GM23338 (cell line): ENCODE measurements around the gene GLCE. TPM values are rescaled to one million over a fixed set of nuclear protein-coding genes. Genes with fewer than 3 reads are reported as not detected.

Source experiments
- ATAC-seq: fragments of 200-7000 bp; cut with Tn5 transposase; 3 replicates; pipeline ENCODE4 v1.9.1; 2020
- DNase-seq: peaks from one replicate; pipeline ENCODE4 v3.0.0-alpha.2; 2015; ENCODE audit warnings: low spot score
- H2AFZ ChIP-seq: fragments of 200-600 bp; sonication (generic); 2 replicates; pipeline ENCODE4 v1.8.0; 2016; ENCODE audit warnings: antibody characterized with exemption, mild to moderate bottlenecking, moderate library complexity
- H3F3A ChIP-seq: fragments of 200-600 bp; sonication (generic); replicated peaks from 2 replicates; pipeline ENCODE4 v1.8.0; 2017; ENCODE audit warnings: antibody characterized with exemption, mixed run types, low read depth
- H3K27ac ChIP-seq: fragments of 200-600 bp; sonication (generic); 2 replicates; pipeline ENCODE4 v1.6.1; 2016; ENCODE audit warnings: low read depth
- H3K27me3 ChIP-seq: fragments of 200-600 bp; sonication (generic); 2 replicates; pipeline ENCODE4 v1.8.0; 2016; ENCODE audit warnings: mild to moderate bottlenecking, mixed run types, moderate library complexity; ENCODE audit not compliant: insufficient read depth
- H3K36me3 ChIP-seq: fragments of 200-600 bp; sonication (generic); 2 replicates; pipeline ENCODE4 v1.8.0; 2016; ENCODE audit warnings: mild to moderate bottlenecking; ENCODE audit not compliant: insufficient read depth
- H3K4me1 ChIP-seq: fragments of 200-600 bp; sonication (generic); 2 replicates; pipeline ENCODE4 v1.8.0; 2016; ENCODE audit warnings: mild to moderate bottlenecking, moderate library complexity; ENCODE audit not compliant: insufficient read depth
- H3K4me2 ChIP-seq: fragments of 200-600 bp; sonication (generic); 2 replicates; pipeline ENCODE4 v1.7.1; 2017; ENCODE audit warnings: mixed run types
- H3K4me3 ChIP-seq: fragments of 200-600 bp; sonication (generic); 2 replicates; pipeline ENCODE4 v1.6.1; 2016; ENCODE audit warnings: mixed run types
- H3K79me2 ChIP-seq: fragments of 200-600 bp; sonication (generic); replicated peaks from 2 replicates; pipeline ENCODE4 v1.8.0; 2017; ENCODE audit warnings: mild to moderate bottlenecking; ENCODE audit not compliant: insufficient read depth
- H3K9me2 ChIP-seq: fragments of 200-600 bp; sonication (generic); 2 replicates; pipeline ENCODE4 v1.8.0; 2017; ENCODE audit not compliant: insufficient read depth
- H4K20me1 ChIP-seq: fragments of 200-600 bp; sonication (generic); replicated peaks from 2 replicates; pipeline ENCODE4 v1.8.0; 2017; ENCODE audit warnings: mild to moderate bottlenecking; ENCODE audit not compliant: insufficient read depth
- H3K27ac Mint-ChIP-seq: 2 replicates; pipeline ENCODE4 v1.8.0; 2020; ENCODE audit warnings: inconsistent platforms, mild to moderate bottlenecking, moderate library complexity, mixed read lengths
- H3K27me3 Mint-ChIP-seq: 3 replicates; pipeline ENCODE4 v1.8.0; 2022; ENCODE audit warnings: low read depth, mild to moderate bottlenecking, moderate library complexity, mixed read lengths, inconsistent platforms; ENCODE audit not compliant: insufficient read depth, poor library complexity
- H3K36me3 Mint-ChIP-seq: 3 replicates; pipeline ENCODE4 v1.8.0; 2021; ENCODE audit warnings: low read depth, mild to moderate bottlenecking, inconsistent platforms, moderate library complexity, mixed read lengths
- H3K4me1 Mint-ChIP-seq: 3 replicates; pipeline ENCODE4 v1.8.0; 2020; ENCODE audit warnings: mild to moderate bottlenecking, inconsistent platforms, mixed read lengths
- H3K4me3 Mint-ChIP-seq: 3 replicates; pipeline ENCODE4 v1.8.0; 2021; ENCODE audit warnings: moderate library complexity, mild to moderate bottlenecking, inconsistent platforms, mixed read lengths
- H3K9me3 Mint-ChIP-seq: 3 replicates; pipeline ENCODE4 v1.8.0; 2020; ENCODE audit warnings: moderate library complexity, mild to moderate bottlenecking, inconsistent platforms, mixed read lengths
- CREB1 ChIP-seq: fragments of 250-450 bp; sonication (Bioruptor Pico); IDR thresholded peaks from 2 replicates; pipeline ENCODE4 v1.5.0; 2020; ENCODE audit warnings: low read depth, mild to moderate bottlenecking, moderate library complexity
- EZH2 ChIP-seq: fragments of 200-600 bp; sonication (generic); IDR thresholded peaks from one replicate; pipeline ENCODE4 v1.8.0; 2017; ENCODE audit warnings: antibody characterized with exemption, mild to moderate bottlenecking, low read depth; ENCODE audit not compliant: unreplicated experiment
- EZH2phosphoT487 ChIP-seq: fragments of 200-600 bp; sonication (generic); IDR thresholded peaks from one replicate; pipeline ENCODE4 v1.8.1; 2018; ENCODE audit warnings: antibody characterized with exemption; ENCODE audit not compliant: unreplicated experiment
- JUNB ChIP-seq: IDR thresholded peaks from one replicate; pipeline ENCODE4 v1.6.1; 2016; ENCODE audit warnings: antibody characterized with exemption; ENCODE audit not compliant: unreplicated experiment
- NANOG ChIP-seq: IDR thresholded peaks from 2 replicates; pipeline ENCODE4 v1.6.1; 2016; ENCODE audit warnings: antibody characterized with exemption, borderline replicate concordance
- POLR2AphosphoS5 ChIP-seq: IDR thresholded peaks from 2 replicates; pipeline ENCODE4 v1.6.1; 2016; ENCODE audit warnings: antibody characterized with exemption, low read depth
- STAT1 ChIP-seq: IDR thresholded peaks from one replicate; pipeline ENCODE4 v1.6.1; 2016; ENCODE audit warnings: antibody characterized with exemption; ENCODE audit not compliant: unreplicated experiment
- ZNF331 ChIP-seq: fragments of 250-450 bp; sonication (Bioruptor Pico); IDR thresholded peaks from 2 replicates; pipeline ENCODE4 v1.5.0; 2020; ENCODE audit warnings: low read depth, mild to moderate bottlenecking, moderate library complexity
- polyA plus RNA-seq: library from polyadenylated mRNA; unstranded; fragments of >200 nt; fragmentation: Nextera tagmentation; extraction: Ambion mirVana; gene quantifications from 2 replicates; pipeline ENCODE4 v1.2.1, GENCODE V29; 2016
- total RNA-seq: library from RNA; depleted of rRNA; stranded (reverse); fragments of >200 nt; shearing (Covaris generic); gene quantifications from 2 replicates; pipeline ENCODE4 v1.2.3, GENCODE V29; 2014
- TF ChIP-seq, protein P1 (sequence below): fragments of 250-450 bp; sonication (Bioruptor Pico); IDR thresholded peaks from 2 replicates; pipeline ENCODE4 v1.5.0; 2020; ENCODE audit warnings: mild to moderate bottlenecking, moderate library complexity
- TF ChIP-seq, protein P2 (sequence below): IDR thresholded peaks from one replicate; pipeline ENCODE4 v1.6.1; 2018; ENCODE audit warnings: antibody characterized with exemption; ENCODE audit not compliant: unreplicated experiment
- TF ChIP-seq, protein P3 (sequence below), 2 experiments: fragments of 200-600 bp in 1 of 2; sonication (generic) in 1 of 2; conservative IDR thresholded peaks; 2 replicates each; pipeline versions ENCODE4 v1.5.1 to v1.6.1; 2016 to 2017; ENCODE audit warnings: antibody characterized with exemption in 2 of 2, low read depth in 2 of 2, mild to moderate bottlenecking in 2 of 2, moderate library complexity in 1 of 2
- TF ChIP-seq, protein P4 (sequence below): IDR thresholded peaks from 2 replicates; pipeline ENCODE4 v1.6.1; 2016; ENCODE audit warnings: antibody characterized with exemption

The GLCE gene
- total and polyA plus RNA-seq, 2 experiments from 2014 or later, result 7.5 to 15.5 TPM

DNA sequence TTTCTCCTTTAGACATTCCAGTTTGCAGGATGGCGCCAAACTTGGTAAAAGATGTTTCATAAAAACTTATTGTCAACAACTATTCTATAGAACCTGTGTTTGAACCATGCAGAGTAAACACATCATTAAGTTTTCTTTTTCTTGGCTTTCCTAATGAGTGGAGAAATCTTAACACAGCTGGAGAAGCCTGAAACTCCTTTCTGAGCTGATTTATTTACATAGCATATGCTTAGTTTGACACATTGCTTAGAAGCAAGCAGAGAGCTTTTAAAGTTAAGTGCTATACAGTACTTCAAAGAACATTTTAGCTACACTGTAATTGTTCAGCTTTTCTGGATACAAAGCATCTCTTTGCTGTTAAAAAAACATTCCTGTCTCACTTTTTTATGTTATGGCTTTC, 77.3 kb downstream of the GLCE start:
- ATAC-seq (no peak), DNase-seq (no peak)
- Mint-ChIP-seq H3K4me1 (no peaks in the 10 kb centered on the region), H3K9me3 (no peaks in the 10 kb centered on the region; the same call in 2 of the 3 replicates), H3K27ac (no peak overlapping the region), H3K4me3 (no peak overlapping the region), H3K27me3 (no peaks in the 10 kb centered on the region), H3K36me3 (peaks cover 11% of the 10 kb centered on the region; the same call in 2 of the 3 replicates)
- TF ChIP-seq STAT1, result no peak
- TF ChIP-seq, protein P1, sequence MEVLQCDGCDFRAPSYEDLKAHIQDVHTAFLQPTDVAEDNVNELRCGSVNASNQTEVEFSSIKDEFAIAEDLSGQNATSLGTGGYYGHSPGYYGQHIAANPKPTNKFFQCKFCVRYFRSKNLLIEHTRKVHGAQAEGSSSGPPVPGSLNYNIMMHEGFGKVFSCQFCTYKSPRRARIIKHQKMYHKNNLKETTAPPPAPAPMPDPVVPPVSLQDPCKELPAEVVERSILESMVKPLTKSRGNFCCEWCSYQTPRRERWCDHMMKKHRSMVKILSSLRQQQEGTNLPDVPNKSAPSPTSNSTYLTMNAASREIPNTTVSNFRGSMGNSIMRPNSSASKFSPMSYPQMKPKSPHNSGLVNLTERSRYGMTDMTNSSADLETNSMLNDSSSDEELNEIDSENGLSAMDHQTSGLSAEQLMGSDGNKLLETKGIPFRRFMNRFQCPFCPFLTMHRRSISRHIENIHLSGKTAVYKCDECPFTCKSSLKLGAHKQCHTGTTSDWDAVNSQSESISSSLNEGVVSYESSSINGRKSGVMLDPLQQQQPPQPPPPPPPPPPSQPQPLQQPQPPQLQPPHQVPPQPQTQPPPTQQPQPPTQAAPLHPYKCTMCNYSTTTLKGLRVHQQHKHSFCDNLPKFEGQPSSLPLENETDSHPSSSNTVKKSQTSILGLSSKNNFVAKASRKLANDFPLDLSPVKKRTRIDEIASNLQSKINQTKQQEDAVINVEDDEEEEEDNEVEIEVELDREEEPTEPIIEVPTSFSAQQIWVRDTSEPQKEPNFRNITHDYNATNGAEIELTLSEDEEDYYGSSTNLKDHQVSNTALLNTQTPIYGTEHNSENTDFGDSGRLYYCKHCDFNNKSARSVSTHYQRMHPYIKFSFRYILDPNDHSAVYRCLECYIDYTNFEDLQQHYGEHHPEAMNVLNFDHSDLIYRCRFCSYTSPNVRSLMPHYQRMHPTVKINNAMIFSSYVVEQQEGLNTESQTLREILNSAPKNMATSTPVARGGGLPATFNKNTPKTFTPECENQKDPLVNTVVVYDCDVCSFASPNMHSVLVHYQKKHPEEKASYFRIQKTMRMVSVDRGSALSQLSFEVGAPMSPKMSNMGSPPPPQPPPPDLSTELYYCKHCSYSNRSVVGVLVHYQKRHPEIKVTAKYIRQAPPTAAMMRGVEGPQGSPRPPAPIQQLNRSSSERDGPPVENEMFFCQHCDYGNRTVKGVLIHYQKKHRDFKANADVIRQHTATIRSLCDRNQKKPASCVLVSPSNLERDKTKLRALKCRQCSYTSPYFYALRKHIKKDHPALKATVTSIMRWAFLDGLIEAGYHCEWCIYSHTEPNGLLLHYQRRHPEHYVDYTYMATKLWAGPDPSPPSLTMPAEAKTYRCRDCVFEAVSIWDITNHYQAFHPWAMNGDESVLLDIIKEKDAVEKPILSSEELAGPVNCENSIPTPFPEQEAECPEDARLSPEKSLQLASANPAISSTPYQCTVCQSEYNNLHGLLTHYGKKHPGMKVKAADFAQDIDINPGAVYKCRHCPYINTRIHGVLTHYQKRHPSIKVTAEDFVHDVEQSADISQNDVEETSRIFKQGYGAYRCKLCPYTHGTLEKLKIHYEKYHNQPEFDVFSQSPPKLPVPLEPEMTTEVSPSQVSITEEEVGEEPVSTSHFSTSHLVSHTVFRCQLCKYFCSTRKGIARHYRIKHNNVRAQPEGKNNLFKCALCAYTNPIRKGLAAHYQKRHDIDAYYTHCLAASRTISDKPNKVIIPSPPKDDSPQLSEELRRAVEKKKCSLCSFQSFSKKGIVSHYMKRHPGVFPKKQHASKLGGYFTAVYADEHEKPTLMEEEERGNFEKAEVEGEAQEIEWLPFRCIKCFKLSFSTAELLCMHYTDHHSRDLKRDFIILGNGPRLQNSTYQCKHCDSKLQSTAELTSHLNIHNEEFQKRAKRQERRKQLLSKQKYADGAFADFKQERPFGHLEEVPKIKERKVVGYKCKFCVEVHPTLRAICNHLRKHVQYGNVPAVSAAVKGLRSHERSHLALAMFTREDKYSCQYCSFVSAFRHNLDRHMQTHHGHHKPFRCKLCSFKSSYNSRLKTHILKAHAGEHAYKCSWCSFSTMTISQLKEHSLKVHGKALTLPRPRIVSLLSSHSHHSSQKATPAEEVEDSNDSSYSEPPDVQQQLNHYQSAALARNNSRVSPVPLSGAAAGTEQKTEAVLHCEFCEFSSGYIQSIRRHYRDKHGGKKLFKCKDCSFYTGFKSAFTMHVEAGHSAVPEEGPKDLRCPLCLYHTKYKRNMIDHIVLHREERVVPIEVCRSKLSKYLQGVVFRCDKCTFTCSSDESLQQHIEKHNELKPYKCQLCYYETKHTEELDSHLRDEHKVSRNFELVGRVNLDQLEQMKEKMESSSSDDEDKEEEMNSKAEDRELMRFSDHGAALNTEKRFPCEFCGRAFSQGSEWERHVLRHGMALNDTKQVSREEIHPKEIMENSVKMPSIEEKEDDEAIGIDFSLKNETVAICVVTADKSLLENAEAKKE (CRISPR knock-in tag), result no peak
- TF ChIP-seq, protein P2, sequence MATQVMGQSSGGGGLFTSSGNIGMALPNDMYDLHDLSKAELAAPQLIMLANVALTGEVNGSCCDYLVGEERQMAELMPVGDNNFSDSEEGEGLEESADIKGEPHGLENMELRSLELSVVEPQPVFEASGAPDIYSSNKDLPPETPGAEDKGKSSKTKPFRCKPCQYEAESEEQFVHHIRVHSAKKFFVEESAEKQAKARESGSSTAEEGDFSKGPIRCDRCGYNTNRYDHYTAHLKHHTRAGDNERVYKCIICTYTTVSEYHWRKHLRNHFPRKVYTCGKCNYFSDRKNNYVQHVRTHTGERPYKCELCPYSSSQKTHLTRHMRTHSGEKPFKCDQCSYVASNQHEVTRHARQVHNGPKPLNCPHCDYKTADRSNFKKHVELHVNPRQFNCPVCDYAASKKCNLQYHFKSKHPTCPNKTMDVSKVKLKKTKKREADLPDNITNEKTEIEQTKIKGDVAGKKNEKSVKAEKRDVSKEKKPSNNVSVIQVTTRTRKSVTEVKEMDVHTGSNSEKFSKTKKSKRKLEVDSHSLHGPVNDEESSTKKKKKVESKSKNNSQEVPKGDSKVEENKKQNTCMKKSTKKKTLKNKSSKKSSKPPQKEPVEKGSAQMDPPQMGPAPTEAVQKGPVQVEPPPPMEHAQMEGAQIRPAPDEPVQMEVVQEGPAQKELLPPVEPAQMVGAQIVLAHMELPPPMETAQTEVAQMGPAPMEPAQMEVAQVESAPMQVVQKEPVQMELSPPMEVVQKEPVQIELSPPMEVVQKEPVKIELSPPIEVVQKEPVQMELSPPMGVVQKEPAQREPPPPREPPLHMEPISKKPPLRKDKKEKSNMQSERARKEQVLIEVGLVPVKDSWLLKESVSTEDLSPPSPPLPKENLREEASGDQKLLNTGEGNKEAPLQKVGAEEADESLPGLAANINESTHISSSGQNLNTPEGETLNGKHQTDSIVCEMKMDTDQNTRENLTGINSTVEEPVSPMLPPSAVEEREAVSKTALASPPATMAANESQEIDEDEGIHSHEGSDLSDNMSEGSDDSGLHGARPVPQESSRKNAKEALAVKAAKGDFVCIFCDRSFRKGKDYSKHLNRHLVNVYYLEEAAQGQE, result no peak
- no peak for TF ChIP-seq ZNF331
- no peak for TF ChIP-seq JUNB
- TF ChIP-seq, protein P3, sequence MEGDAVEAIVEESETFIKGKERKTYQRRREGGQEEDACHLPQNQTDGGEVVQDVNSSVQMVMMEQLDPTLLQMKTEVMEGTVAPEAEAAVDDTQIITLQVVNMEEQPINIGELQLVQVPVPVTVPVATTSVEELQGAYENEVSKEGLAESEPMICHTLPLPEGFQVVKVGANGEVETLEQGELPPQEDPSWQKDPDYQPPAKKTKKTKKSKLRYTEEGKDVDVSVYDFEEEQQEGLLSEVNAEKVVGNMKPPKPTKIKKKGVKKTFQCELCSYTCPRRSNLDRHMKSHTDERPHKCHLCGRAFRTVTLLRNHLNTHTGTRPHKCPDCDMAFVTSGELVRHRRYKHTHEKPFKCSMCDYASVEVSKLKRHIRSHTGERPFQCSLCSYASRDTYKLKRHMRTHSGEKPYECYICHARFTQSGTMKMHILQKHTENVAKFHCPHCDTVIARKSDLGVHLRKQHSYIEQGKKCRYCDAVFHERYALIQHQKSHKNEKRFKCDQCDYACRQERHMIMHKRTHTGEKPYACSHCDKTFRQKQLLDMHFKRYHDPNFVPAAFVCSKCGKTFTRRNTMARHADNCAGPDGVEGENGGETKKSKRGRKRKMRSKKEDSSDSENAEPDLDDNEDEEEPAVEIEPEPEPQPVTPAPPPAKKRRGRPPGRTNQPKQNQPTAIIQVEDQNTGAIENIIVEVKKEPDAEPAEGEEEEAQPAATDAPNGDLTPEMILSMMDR (conservative IDR thresholded peaks at IDR 0.05; ENCODE audit: low read depth in 2 of 2), result no peak
- TF ChIP-seq EZH2phosphoT487, result no peak
- no peak for TF ChIP-seq POLR2AphosphoS5
- TF ChIP-seq EZH2, result no peak
- no peak for TF ChIP-seq CREB1
- no peak for TF ChIP-seq NANOG
- TF ChIP-seq, protein P4, sequence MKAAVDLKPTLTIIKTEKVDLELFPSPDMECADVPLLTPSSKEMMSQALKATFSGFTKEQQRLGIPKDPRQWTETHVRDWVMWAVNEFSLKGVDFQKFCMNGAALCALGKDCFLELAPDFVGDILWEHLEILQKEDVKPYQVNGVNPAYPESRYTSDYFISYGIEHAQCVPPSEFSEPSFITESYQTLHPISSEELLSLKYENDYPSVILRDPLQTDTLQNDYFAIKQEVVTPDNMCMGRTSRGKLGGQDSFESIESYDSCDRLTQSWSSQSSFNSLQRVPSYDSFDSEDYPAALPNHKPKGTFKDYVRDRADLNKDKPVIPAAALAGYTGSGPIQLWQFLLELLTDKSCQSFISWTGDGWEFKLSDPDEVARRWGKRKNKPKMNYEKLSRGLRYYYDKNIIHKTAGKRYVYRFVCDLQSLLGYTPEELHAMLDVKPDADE, result no peak
- Histone ChIP-seq H3F3A (no peaks in the 10 kb centered on the region), H3K4me2 (no peak overlapping the region), H3K4me1 (no peaks in the 10 kb centered on the region), H3K27me3 (no peaks in the 10 kb centered on the region), H3K27ac (no peak overlapping the region), H3K36me3 (no peaks in the 10 kb centered on the region), H4K20me1 (no peaks in the 10 kb centered on the region), H2AFZ (no peak overlapping the region), H3K79me2 (no peaks in the 10 kb centered on the region), H3K9me2 (no peaks in the 10 kb centered on the region), H3K4me3 (no peak overlapping the region)
